Measurements from ENCODE around the gene ZNF526.

- TF ChIP-seq CTCF (IDR thresholded peaks at IDR 0.05) (no peak), EZH2 (IDR thresholded peaks at IDR 0.05; ENCODE audit: borderline replicate concordance, insufficient read depth, low read depth, low read length, poor library complexity, severe bottlenecking) (no peak)
These were observed 5.2 kb upstream of the ZNF526 start for GRCh38 chr19:42214810-42215485.

Data from B cell (primary cell).